VCaP (cell line): ENCODE results near the gene CAPN14.

Experiments used
- H3K27ac ChIP-seq: fragments of 450-650 bp; 2 replicates; pipeline ENCODE4 v1.5.1; 2017
- CTCF ChIP-seq: fragments of 450-650 bp; conservative IDR thresholded peaks from 2 replicates; pipeline ENCODE4 v1.5.1; 2017; ENCODE audit warnings: mild to moderate bottlenecking, moderate library complexity

The CAPN14 gene

GRCh38 chr2:31131871-31132270, 85.4 kb downstream of the CAPN14 start:
- H3K27ac ChIP-seq = no peak overlapping the region
- no peak for TF ChIP-seq CTCF

GRCh38 chr2:31129375-31130171, 87.7 kb downstream of the CAPN14 start:
- H3K27ac ChIP-seq = no peak overlapping the region
- no peak for TF ChIP-seq CTCF

GRCh38 chr2:31127931-31128330, 89.4 kb downstream of the CAPN14 start:
- TF ChIP-seq CTCF = no peak
- no peak overlapping the region for H3K27ac ChIP-seq

GRCh38 chr2:31125918-31126695, 91.2 kb downstream of the CAPN14 start:
- no peak for TF ChIP-seq CTCF
- H3K27ac ChIP-seq = no peak overlapping the region

- H3K27ac ChIP-seq = no peak overlapping the region
- no peak for TF ChIP-seq CTCF
Measured at GRCh38 chr2:31124904-31125303, 92.4 kb downstream of the CAPN14 start.
